Measurements from ENCODE around the gene PCSK6.
"Not testable (repeated sequence)": the region's sequence is repeated elsewhere in the genome, so short reads cannot be mapped to it uniquely, and the experiment has no call there.

PCSK6 gene

DNA sequence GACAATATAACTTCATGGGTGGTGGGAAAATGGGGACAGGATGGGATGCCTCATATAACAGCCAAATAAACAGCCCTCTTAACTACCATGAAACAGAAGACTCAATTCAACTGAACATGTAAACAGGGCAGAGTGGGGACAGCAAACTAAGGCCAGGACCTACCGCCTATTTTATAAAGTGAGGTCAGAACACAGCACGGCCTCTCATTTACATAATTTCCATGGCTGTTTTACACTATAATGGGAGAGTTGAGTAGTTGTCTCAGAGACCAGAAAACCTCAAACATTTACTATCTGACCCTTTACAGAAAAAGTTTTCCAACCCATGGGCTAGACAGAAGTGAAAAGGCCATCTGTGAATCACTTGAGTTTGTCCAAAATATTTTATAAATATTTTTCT lies 137.8 kb downstream of the PCSK6 start:
- FAIRE-seq = no peak

DNA sequence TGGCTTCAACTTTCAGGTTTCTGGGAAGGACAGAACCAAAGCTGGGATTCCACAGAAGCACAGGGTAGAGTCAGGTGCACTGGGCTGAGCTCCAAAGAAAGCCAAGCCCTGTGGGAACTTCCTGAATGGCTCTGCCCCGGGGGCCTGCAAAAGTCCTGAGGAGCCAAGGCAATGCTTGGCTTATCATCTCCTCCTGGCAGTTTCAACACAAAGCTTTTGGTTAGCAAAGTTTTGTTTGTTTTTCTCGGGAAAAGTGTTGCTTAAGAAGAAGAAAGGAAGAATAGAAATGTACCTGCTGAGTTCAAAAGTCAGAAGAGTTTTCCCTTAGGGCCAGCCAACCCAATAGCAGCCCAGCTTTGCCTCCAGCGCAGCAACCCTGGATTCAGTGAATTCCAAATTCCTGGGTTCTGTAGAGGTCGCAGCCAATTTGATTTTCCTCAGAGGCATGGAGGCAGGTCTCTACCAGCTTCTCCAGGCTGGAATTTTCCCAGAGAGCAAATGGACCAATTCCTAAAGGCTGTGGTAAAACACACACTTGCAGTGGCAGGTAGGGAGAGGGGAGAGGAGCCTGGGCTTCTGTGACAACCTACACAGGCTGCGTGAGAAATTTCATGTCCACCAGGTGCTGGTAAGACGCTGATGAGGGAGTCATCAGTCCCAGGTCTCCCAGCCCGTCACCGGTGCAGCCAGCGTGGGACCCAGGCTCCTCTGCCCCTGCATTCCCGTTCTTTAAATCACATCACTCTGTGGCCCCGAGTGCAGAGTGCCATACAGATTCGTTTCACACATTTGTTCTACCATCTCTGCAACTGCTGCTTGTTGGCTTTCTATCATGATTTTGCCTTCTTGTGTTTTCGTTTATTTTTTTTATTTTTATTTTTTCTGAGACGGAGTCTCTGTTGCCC lies 140.2 kb downstream of the PCSK6 start:
- FAIRE-seq = no peak

DNA sequence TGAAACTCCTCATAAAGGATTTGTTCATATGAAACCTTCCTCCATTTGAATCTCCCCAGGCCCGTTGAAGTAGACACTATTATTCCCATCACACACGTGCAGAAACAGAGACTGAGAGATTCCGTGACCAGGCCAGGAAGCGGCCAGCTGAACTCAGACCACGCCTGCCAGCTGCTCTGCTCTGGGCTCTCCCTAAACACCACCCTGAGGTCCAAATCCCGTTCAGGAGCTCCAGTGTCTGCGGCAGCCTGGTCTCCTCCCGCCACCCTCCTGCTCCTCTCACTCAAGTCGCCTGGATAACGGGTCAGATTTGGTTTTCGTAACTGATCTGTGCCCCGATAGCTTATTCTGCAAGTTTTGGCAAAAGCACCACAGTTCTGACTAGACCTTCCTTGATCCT lies 140.9 kb downstream of the PCSK6 start:
- no peak for FAIRE-seq

DNA sequence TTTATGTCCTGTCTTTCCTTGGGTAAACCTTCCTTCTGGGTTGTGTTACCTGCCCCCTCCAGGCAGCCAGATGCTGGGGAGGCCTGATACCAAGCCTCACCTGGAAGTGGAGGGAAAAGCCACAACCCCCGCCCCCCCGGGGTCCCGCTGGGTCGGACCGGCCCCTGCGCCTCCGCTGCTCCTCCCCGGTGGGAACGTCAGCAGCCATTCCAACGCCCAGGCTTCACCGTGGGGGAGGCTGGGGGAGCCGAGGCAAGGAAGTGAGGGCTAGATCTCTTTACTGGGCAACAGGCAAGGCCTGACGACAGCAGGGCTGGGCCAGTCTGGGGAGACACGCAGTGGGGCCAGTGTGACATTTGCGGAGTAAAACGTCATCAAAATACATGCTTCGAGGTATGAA lies 141.5 kb downstream of the PCSK6 start:
- no peak for FAIRE-seq

DNA sequence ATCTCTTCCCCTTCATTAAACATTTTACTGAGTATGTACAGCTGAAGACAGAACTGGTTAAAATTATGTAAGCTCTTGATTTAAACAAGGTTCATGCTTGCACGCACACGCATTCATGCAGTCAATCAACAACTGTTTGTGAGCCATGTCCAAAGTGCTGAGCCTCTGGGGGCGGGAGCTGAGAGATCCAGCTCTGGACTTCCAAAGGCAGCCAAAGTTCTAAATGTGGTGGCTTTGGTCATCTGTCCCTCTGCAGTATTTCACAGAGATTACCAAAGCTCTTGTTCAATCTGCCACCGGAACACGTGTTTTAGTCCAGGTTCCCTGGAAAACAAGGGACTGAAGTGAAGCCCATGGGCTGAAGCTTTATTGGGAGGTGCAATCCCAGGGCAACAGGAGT lies 142.1 kb downstream of the PCSK6 start:
- FAIRE-seq = no peak

DNA sequence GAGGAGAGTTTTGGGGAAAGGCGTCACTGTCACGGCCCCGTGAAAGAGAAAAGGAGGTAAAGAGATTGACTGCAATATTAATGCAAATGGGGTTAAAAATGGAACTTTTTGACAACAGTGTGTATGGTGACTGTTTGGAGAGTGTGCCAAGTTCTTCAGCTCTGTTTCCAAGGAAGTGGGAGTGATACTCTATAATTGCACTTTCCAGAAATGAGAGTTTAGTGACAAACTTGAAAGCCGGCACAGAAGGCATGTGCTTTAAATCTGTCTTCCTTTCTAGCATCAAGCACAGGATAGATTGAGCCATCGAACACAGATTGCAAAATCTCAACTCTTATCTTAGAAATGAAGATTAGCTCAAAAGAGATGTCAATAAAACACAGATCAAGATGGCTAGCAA lies 142.6 kb downstream of the PCSK6 start:
- FAIRE-seq = no peak

DNA sequence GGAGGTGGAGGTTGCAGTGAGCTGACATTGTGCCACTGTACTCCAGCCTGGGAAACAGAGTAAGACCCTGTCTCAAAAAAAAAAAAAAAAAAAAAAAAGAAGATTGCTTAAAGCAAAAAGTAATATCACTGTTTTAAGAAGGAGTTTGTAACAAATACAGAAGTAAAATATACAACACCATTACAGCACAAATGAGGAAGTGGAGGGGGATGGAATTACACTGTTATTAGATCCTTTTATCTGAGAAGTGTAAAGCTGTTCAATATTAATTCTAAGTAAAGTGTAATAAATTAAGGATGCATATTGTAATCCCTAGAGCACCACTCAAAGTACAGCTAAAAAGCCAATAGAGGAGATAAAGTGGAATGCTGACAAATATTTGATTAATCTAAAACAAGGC lies 147.5 kb downstream of the PCSK6 start:
- FAIRE-seq = no peak

DNA sequence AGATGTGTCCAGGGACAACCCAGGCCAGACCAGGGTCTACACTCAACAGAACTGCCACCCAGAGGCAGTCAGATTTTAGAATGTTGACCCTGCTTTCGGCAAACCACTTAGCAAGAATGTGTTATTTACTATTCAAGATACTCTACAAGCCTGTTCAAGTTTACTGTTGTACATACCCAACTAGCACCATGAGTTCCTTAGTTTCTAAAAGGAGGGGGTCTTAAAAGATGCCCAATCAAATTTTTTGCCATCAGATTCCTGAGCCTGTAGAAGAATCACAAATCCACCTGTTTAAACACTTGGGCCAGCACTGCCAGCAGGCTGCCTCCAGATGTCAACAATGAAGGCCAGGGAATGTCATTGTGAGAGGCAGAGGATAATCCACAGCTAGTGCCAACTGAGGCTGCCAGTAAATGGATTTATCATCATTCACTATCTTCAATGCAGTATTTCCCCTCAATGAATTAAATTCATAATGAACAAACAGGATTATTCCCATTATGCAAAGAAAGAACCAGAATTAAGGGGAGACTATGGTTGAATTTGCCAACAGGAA lies 150.9 kb downstream of the PCSK6 start:
- FAIRE-seq = no peak

DNA sequence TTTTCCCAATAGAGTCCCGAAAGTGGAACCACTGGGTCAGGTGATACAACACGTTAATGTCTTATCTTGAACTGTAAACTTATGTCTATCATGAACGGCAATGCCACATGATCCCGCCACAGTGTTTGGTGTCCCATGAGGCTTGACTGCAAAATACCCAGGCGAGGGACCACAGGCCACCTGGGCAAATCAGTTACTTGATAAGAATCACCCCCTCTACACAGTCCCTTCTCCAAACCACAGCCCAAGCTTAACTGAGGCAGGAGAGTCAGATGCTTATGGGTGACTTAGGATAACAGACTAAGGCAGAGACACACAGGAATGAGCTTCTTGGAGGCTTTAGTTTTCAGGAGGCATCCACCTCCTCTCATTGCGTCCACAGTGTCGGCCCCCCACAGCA lies 151.5 kb downstream of the PCSK6 start:
- no peak for FAIRE-seq

DNA sequence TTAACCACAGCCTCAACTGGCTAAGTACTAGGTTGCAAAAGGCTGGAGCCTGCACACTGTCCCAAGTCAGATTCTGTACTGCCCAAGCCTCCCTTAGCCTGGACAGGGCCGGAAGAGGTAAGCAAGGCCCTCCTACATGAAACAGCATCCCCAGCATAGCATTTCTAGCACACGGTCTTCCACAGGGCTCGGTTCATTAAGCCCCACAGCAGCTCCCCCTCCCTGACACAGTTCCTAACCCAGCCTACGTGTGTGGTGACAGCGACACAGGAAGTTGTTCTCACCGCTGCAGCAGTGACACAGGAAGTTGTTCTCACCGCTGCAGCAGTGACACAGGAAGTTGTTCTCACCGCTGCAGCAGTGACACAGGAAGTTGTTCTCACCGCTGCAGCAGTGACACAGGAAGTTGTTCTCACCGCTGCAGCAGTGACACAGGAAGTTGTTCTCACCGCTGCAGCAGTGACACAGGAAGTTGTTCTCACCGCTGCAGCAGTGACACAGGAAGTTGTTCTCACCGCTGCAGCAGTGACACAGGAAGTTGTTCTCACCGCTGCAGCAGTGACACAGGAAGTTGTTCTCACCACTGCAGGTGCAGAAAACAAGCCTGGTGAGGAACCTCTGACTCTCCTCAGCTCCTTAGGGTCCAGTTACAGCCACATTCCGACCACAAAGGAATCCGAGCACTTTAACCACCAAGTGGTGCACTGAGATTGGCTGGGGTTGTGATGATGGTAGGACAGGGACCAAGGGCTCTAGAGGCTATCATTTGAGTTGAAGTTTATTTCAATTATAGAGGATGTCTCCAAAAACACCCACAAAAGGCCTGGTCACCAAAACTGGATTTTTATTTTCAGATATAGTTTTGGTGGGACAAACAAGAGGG lies 155.4 kb downstream of the PCSK6 start:
- FAIRE-seq = not testable (repeated sequence)

DNA sequence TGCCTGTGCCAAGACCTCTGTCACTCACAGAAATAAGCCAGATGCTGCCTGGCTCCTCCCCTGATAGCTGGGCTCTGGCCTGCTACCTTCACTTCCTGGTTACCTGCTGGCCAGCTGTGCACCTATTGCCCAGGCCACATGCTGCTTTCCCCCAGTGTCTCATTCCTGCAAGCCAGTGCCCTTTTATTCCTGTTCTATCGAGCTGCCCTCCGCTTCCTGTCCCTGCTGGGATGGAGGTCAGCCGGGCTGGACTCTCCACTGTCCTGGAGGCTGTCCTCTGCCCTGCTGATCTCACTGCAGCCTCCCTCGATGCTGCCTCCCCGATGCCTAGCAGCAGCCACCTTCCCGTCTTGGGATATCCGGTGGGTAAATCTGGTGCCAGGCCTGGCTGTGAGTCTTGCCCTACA lies 157.4 kb downstream of the PCSK6 start:
- FAIRE-seq = no peak

DNA sequence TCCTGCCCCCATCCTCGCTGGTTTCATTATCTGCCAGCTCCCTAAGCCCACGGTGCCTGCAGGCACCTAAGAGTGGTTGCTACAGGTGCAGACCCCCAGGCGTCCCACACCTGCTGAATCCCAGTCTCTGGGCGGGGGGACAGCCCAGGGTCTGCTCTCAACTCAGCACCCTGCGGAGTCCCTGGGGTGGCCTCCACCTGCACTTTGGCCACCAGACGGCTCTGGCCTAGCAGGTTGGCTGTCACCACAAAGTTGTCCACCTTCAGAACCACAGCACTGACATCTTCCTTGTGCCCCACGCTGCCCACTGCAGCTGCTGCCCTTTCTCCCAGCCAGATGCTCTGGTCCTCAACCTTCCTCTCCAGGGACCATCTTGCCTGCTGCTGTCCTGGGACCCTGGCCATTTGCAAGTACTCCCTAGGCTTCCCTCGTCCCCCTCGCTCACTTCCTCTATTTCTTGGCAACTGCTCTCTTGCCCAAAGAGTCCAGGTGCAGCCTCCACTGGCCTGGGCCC lies 159.6 kb downstream of the PCSK6 start:
- FAIRE-seq = no peak

DNA sequence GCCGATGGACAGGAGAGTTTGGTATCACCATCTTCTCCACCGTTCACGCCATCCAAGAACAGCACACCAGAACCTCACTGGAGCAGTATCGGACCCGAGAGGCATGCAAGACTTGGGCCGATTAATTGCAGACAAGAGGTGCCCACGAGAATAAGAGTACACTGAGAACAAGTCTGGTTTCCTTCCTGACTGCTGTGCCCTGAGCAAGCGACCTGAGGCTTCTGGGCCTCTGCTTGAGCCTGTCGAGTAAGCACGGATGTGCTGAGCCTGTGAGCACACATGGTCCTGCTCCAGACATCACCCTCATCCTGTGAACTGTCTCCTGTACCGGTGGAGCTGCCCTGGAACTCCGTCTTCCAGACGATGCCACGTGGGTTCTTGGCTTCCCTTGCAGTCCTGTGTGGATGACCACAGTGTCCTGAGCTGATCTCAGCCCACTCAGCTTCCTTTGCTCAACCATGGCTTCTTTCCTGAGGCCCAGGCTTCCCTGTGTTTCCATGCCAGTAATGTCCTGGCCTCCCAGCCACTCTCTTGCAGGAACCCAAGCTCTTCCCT lies 160.1 kb downstream of the PCSK6 start:
- FAIRE-seq = no peak

DNA sequence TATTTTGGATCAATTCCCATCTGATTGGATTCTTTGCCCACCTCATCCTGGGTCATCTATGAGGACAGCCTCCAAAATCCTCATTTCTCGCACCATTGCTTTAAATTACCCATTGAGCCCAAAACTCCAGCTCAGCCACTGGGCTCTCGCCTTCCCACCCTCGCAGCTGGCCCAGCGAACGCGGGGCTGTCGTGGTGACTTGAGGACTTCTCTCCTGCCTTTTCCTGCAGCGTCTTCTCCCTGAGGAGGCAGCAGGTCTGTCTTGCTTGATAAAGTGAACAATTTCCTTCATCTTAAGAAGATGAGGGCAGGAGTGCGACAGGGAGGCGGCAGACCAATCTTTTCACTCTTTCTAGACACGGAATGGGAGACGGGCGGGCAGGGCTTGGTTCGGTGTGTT lies 161.5 kb downstream of the PCSK6 start:
- no peak for FAIRE-seq

DNA sequence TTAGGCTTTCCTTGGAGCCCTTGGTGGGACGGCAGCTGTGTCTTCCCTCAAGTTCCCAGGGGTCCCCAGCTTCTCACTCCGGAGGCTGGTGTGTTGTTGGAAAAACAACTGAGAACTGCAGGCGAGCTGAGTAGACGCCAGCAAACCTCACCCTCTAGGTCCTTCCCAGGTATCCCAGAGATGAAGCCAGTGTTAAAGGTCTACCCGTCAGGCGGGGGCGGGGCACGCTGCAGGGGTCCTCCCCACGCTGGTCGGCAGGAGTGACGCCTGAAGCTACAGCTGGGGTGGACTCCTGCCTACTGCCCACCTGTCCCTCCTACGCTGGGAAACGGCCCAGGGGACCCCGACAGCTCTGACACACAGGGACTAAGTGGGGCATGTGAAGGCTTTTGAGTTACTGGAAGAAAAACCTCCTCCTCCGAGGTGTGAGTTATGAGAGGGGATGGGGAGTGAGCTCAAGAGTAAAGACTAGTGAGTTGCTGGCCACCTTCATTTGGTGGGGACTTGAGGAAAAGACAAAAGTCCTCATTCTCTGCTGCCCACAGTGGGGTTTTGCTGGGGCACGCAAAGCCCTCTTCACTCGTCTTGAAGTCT lies 162.3 kb downstream of the PCSK6 start:
- no peak for FAIRE-seq

DNA sequence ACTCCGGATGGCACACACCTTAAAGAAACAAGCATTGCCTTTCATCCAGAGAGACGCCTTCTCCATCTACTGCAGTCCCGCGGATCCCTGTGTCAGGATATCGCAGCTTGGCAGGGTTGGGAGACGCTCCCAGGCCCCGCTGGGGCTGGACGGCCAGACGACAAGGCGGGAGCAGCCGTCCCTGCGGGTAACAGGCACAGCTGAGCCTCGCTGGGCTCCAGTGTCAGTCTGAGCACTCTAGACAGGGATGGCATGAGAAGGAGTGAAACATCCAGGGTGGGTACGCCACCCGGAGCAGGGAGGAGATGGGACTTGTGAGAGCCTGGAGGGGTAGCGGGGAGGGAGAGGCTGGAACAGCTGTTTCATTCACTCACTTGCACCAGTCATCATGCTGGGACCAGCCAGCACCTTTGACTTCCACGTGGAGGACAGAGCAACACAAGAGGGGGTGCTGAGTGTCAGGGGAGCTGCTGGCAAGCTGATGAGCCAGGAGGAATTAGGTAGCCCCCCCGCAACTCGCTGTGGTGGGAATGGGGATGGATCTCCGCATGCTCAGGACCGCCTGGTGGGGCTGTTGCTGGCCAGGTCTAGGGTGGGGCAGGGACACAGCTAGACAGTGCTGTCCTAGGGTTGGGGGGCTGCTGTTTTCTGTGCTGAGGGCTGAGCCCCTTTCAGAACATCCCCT lies 162.9 kb downstream of the PCSK6 start:
- no peak for FAIRE-seq

DNA sequence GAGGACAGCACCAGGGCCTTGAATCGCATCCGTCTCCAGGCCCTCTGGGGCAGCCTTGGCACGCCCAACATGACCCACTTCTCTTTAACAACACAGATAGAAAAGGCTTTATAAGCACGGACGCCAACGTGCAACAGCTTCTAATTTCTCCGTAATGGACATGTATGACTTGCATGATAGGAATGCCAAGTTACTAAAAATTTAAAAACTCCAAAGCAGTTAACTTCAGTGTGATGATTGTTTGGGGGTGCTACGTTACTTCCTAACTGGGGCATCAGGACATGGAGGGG lies 163.5 kb downstream of the PCSK6 start:
- no peak for FAIRE-seq

DNA sequence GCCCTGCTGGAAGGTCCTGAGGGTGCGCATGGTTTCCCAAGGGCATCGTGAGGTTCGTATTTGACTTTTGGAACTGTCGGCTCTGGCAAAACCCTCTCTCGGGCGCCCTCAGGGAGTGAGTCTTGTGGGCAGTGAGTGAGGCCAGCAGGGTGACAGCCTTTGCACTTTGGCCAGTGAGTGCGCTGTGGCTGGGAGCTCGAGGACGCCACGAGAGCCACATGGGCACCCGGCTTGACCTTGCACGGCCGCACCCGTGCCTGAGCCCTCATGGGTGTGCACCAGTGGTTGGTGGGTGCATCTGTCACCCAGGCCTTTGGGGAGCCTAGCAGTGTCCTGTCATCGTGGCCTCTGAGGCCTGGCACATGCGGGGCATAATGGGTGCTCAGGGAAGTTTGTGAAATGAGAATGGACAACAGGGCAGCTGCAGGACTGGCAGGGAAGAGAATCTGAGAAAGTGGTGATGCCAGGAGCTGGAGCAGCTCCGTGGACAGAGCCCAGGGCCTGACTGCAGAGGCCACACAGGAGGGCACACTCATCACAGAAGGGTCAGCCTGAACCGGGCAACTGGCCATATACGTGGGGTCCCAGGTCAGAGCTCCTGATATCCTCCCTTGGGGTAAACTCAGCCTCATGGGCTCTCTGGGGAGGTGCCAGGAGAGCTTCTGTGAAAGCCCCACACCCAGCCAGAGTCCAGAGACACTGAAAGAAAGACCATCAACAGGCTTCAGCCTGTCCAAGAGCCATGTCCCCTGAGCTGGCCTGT lies 164.1 kb downstream of the PCSK6 start:
- FAIRE-seq = no peak

DNA sequence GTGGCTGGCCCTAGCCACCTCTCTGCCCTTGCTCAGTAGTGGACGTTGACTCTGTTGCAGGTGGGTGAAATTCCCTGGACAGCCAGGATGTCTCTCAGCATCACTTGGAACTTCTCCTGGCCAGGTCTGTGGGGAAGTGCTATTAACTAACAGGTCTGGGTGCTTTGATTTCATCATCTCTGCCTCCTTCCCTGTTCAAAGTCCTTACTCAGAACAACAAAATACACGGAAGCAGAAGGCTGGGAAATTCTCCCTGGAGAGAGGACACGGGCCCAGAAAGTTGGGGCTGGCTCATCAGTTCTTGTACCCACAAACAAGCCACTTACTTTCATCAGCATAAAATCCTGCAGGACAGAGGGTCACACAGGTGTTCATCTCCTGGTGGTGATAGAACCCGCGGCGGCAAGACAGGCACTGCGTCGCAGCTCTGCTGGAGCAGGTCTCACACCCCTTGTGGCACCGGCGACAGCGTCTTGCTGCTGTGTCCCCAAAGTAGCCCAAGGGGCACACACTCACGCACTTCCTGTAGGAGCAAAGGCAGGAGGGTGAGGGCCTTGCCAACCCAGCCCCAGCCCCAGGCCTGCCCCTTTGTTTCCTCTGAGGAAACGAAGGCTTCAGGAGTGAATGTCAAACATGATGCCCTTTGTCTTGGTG lies 164.9 kb downstream of the PCSK6 start:
- no peak for FAIRE-seq

DNA sequence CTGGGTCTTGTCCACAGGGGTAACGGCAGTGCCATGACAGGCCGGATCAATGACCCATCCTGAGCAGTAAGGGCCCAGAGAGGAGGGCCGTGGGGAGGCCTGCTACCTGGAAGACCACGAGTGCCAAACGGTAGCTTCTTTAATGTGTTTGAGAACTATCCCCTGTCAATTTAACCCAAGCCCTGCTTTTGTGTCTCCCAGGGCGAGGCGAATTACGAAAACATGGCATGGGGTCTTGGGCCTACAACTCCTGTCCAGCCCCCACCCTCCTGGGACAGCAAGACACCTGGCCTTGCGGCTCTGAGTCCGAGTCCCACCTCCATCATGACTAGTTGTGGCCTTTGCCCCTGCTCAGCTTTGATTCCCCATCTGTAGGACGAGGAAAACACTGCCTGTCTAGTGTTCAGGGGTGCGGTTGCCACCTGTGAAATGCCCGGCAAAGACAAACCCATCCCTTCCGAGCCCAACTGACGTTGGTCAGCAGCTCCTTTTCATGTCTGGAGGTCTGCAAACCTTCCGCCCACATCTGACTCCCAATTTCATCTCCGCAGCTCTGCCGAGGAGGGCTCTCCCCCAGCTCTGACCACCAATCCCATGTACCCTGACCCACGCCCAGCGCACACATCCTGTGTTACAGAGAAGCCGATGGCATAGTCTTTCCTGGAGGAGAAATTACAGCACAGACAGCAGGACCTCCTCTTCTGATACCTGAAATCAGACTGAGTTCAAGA lies 165.5 kb downstream of the PCSK6 start:
- FAIRE-seq = no peak

Data from A204.1 (cell line).